Right ventricle myocardium inferior (tissue), 1 donor: ENCODE data around the gene COPA. TPM values are rescaled to one million over a fixed set of nuclear protein-coding genes. Genes with fewer than 3 reads are reported as not detected.

Experiments used
- ATAC-seq: fragments of 200-7000 bp; cut with Tn5 transposase; one replicate; pipeline ENCODE4 v1.9.1; 2020; ENCODE audit warnings: mild to moderate bottlenecking, moderate library complexity
- DNase-seq: peaks from one replicate; pipeline ENCODE4 v3.0.0; 2021; ENCODE audit errors: missing footprints
- intact Hi-C: fragments of 100-400 bp; cut with DNase I; formaldehyde crosslinking; loops from one replicate; pipeline ENCODE4 v1.11.0; 2022
- total RNA-seq: library from RNA; stranded (reverse); fragmentation: NEBNext Ultra II Directional; extraction: Animal tissue kit (Norgen Biotek cat#: 25700); gene quantifications from one replicate; pipeline ENCODE4 v1.2.1, GENCODE V29; 2021
- donor health status: DM: no; HTN: yes; CAD: no; lungs with severe emphysema.

COPA gene
- total RNA-seq, 1 donor from 2014 or later, result 84.2 TPM

DNA sequence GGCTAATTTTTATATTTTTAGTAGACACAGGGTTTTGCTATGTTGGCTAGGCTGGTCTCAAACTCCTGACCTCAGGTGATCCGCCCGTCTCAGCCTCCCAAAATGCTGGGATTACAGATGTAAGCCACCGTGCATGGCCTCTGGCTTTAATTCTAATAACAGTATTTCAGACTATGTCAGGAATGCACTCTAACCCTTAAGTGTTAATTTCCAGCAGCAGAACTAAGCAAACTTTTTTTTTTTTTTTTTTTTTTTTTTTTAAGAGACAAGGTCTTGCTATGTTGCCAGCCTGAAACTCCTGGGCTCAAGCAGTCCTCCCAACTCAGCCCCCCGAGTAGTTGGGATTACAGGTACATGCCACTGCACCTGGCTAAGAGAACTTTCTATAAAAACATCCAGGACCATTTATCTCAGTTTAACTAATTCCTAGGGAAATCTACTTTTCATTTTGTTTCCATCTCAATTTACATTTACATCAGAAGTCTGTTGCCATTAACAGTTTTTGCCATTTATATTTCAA is 87.2 kb downstream of the COPA start:
- ATAC-seq (no peak), DNase-seq (no peak)
- intact Hi-C loops, result no loop called here

DNA sequence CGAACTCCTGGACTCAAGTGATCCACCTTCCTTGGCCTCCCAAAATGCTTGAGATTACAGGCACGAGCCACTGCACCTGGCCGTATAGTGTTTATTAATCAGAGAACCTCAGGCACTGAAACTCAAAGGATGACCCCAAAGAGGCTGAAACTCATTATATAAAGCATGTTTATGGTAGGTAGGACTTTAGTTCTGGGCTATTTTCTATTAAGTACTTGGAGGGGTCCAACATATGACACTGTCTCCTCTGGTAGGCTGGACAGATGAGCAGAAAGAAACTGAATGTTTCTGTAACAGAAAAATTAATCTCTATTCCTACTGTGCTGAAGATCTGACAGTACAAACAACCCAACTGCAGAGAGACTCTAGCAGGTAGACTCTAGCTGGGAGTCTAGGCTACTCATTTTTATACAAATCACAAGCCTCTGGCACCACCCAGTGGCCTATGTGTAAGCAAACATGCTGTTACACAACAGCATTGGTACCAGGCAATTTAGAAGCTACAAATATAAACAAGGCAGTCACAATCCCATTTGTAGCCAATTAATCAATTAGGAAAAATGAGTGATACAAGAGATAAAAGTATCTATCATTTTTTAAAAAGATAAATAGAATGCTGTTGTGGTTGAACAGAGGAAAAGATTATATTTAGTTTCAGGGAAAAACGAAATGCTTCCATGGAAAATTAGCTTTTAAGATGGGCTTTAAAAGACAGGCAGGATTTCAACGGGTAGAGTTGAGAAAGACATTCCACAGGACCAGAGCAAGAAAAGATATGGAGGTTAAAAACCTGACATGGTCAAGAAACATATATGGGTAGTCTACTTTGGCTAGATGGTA is 91.1 kb downstream of the COPA start:
- ATAC-seq, result peak; percentile 94
- DNase-seq, result no peak
- intact Hi-C loops, result loop anchor here (1.0 to 2.0 kb wide), 2 partner anchors 59 to 151 kb away; no protein-coding TSS in a partner anchor

DNA sequence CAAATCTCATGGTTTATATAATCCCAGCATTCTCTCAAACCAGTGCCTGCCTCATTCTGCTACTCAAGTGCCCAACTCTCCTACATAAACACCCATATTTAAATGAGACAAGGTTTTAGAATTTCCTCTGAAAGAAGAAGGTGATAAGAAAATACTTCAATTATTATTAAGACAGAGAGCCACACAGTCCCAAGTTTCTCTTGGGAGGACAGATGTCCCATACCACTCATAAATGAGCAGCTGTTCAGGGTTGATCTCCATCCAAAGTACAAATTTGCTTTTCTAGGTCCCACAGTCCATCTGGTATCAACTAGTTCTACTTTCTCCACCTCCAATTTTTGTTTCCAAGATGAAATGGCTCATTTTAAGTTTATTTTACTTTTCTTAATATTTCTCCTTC is 92.0 kb downstream of the COPA start:
- ATAC-seq (peak; percentile 36), DNase-seq (no peak)
- intact Hi-C loops, result no loop called here

DNA sequence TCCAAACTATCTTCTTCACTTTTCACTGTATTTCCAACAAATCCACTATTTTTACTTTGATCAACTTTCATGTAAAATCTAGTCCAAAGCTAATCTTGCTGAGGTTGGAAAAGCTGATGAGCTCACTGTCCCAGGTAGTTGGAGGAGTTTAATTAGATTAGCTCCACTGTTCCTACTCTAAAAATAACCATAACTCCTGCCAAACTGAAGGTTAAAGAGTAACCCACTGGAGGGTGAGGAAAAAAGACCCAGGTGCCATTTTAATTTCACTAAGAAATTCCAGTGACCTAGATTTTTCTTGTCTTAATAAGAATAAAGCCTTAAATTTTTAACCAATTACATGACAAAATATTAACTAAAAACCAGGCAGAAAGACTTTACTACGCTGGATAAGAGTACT is 96.0 kb downstream of the COPA start:
- ATAC-seq (peak; percentile 50), DNase-seq (no peak)
- intact Hi-C loops, result no loop called here

DNA sequence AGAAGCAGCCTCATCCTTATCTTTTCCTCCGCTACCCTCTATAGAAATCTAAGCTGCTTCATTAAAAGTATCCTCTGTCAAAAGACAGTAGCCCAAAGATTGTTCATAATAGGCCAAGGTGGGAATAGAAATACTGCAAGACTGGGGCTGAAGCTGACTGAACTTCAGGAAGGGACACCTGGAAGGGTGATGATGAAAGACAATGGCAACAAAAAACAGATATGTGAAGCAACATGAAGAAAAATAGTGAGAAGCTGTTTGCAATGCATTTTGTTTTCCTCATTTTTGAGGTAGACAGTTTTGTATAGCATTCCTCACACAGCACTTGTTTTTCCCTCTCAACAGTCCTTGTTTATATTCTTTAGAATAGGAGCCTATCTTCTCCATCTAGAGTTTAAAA is 97.6 kb downstream of the COPA start:
- DNase-seq, result no peak
- intact Hi-C loops, result no loop called here

DNA sequence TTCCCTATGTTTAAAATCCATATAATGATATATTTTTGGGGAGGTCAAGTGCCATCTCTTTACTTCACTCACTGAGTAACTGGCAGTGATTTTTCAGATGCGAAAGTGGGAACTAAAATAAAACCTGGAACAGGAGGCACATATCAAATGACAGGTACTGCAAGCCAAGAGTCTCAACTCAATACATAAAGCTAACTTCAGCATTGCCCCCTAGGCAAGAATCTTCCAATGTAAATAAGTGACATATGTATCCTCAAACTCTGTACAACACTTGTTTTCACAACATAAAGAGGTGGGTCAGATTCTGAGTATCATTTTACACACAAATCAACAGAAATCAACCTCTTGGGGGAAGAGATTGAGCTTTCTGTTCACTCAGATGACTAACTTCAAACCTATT is 98.8 kb downstream of the COPA start:
- DNase-seq (no peak), ATAC-seq (no peak)
- intact Hi-C loops, result loop anchor here (5.0 kb wide), 1 partner anchor 37 kb away; the partner anchor contains the start of gene PEA15

More for the DNA sequence above, 97.6 kb downstream of the COPA start:
- no peak for ATAC-seq

DNA sequence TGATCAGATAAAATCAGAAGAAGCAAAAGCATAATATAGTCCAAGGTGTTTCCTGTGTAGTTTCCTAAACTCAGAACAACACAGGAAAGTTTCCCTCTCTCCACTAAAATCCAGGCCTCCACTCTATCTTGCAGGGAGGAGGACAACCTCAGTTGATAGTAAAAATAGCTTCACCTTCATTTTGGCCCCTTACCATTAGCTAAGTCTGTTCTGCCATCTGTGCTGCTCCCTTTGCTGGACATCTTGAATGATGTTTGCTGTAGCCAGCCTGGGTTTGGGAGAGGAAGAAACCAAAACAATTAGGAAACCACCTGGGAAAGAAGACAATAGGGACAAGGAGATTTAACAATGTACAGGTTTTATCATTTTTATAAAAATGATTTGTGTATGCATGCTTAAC is 99.3 kb downstream of the COPA start:
- DNase-seq (no peak), ATAC-seq (no peak)
- intact Hi-C loops, result loop anchor here (5.0 kb wide), 1 partner anchor 36 kb away; the partner anchor contains the start of gene PEA15

DNA sequence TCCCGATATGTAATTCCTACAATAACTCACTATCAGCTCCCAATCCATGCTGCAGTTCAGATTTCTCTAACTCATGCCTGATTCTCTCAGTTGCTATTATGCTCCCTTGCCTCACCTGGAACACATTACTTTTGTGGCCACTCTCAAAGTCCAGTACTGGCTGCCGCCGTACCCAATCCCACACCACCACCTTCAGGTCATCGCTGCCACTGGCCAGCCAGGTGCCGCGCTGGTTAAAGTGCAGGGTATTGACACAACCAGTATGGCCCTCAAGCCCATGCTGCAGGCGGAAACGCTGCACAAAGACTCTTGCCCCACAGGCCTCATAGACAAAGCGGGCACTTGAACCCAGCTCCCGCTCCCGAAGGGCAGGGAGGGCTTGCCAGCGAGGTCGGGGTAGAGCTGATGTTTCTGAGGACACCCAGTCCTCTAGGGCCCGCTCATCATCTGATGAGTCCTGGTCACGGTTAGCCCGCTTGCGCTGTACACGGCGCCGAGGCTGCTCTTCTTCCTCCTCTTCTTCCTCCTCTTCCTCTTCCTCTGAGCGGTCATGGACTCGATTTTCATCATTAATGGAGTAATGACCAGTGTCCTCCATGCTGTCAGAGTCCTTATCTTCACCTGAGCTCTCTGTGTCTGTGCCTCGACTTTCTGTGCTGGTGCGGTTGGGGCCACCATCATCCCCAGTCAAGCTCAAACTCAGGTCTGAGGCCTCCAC is 103.3 kb downstream of the COPA start:
- intact Hi-C loops, result loop anchor here (5.0 kb wide), 1 partner anchor 32 kb away; the partner anchor contains the start of gene PEA15

More for the DNA sequence above, 103.3 kb downstream of the COPA start:
- ATAC-seq (no peak), DNase-seq (no peak)

Other genes starting within 250 kb of the COPA start
- 21.9 TPM for gene IGSF8, start 244.6 kb downstream of the COPA start, total RNA-seq
- gene ATP1A2, start 227.5 kb downstream of the COPA start, total RNA-seq, result 209 TPM
- gene ATP1A4, start 191.6 kb downstream of the COPA start, total RNA-seq, result not detected
- 27.0 TPM for gene CASQ1, start 152.7 kb downstream of the COPA start, total RNA-seq
- gene PEA15, start 137.9 kb downstream of the COPA start, total RNA-seq, result 283 TPM
- 142 TPM for gene DCAF8, start 80.7 kb downstream of the COPA start, total RNA-seq
- gene PEX19, start 58.1 kb downstream of the COPA start, total RNA-seq, result 102 TPM
- gene NCSTN, start 133 bp upstream of the COPA start, total RNA-seq, result 66.7 TPM
- not detected for gene NHLH1, start 23.8 kb upstream of the COPA start, total RNA-seq
- gene VANGL2, start 57.3 kb upstream of the COPA start, total RNA-seq, result 2.0 TPM
- 0.46 TPM for gene SLAMF6, start 180.0 kb upstream of the COPA start, total RNA-seq
- 3.4 TPM for gene CD84, start 236.2 kb upstream of the COPA start, total RNA-seq